ENCODE results near the gene ETV6.

ETV6 gene

DNA sequence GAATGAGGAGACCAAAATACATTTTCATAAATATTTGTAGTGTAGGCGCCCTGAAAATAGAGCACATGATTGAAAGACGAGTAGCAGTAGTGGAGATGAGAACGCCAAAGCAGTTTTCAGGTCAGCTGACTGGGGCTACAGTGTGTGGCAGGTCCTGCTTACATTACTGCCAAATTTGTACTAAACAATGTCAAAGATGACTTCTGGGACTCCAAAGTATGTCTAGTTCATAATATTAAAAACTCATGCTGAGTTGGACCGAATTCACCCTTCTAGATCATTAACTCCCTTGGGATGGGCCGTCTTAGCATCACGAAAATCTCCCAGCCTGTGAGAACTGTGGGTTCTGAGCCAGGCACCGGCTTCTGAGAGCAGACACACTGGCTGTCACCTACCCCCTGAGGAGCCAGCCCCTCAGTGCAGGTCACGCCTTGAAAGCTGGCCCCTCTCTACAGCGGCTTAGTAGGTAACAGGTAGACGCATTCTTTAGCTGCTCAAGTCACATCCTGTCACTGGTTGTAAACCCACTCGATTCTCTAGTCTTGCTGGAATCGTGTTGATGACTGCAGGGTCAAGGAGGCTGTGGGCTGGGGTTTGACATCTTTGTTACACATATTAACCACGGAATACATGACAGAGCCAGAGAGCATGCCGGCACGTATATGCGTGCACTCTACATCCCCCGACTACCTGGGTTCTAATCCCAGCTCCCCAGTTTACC is 210.4 kb downstream of the ETV6 start:
- DNase-seq (ENCODE audit: low spot score): no peak

DNA sequence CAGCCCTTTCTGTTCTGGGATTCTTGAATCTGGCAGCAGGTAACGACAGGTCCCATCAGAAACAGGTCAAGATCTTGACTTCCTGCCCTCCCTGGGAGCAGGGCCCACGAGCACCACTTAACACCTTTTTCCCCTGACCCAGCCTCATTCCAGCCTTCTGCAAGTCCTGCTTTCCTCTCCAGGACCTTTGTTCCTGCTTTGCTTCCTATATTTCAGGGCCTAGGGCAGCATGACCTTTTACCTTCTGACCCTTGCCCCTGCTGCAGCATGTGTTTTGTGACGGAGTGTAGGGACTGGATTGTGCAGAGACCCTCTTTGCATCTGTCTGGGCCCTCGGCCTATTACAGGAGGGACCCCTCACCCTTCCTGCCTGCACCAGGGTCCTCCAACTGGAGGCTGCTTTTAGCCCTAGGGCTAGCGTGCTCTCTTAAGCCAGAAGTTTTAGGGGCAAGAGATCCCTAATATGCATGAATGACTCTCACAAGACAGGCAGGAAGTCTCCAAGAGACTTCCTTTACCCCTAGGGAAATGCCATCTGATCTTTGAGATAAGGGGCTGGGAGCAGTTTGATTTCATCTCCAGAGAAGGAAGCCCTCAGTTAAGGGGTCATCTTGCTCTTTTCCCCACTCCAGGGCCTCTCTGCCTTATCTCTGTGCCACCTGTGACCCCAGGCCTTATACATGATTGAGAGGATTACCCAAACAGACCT is 211.8 kb downstream of the ETV6 start:
- no peak for DNase-seq (ENCODE audit: low spot score)

DNA sequence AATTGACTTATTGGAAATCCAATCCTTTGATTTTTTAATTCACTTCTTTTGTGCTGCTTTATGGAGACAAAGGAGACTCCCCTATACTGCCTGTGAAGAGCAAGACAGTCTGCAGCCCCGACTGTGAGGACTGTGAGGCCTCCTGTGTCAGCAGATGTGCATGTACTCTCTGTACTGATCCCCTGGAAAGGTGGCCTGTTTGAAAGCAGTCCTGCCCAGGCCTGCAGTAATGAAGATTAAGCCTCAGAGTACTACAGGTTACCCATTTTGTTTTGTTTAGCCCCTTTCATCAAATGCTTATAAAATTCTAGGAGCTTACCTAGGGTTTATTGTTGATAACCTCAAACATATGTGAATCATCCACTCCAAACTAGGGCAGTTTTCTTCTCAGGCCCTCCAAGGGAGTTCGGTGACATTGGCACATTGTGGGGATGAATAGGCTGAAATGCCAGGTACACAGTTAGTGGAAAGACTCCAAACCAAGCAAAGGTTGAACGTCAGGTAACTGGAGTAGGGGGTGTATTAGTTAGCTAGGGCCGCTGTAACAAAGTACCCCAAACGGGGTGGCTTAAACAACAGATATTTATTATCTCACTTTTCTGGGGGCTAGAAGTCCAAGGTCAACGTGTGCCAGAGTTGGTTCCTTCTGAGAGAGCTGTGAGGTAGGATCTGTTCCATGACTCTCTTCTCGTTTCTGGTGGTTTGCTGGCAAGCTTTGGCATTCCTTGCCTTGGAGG is 212.6 kb downstream of the ETV6 start:
- no peak for DNase-seq (ENCODE audit: low spot score)

GRCh38 chr12:11862798-11863197 is 213.3 kb downstream of the ETV6 start:
- no peak for DNase-seq (ENCODE audit: low spot score)

GRCh38 chr12:11863478-11863906 is 214.0 kb downstream of the ETV6 start:
- DNase-seq (ENCODE audit: low spot score): no peak

GRCh38 chr12:11863988-11864387 is 214.5 kb downstream of the ETV6 start:
- peak; percentile 75 for DNase-seq (ENCODE audit: low spot score)

- no peak for DNase-seq (ENCODE audit: low spot score)
These were observed 216.3 kb downstream of the ETV6 start for GRCh38 chr12:11865824-11866223.

GRCh38 chr12:11868027-11868426 is 218.6 kb downstream of the ETV6 start:
- DNase-seq (ENCODE audit: low spot score): no peak

DNA sequence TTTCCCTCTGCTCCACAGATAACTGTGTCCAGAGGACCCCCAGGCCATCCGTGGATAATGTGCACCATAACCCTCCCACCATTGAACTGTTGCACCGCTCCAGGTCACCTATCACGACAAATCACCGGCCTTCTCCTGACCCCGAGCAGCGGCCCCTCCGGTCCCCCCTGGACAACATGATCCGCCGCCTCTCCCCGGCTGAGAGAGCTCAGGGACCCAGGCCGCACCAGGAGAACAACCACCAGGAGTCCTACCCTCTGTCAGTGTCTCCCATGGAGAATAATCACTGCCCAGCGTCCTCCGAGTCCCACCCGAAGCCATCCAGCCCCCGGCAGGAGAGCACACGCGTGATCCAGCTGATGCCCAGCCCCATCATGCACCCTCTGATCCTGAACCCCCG is 219.9 kb downstream of the ETV6 start:
- no peak for DNase-seq (ENCODE audit: low spot score)

GRCh38 chr12:11870041-11870451 is 220.6 kb downstream of the ETV6 start:
- no peak for DNase-seq (ENCODE audit: low spot score)

GRCh38 chr12:11872055-11872454 is 222.6 kb downstream of the ETV6 start:
- no peak for DNase-seq (ENCODE audit: low spot score)

DNA sequence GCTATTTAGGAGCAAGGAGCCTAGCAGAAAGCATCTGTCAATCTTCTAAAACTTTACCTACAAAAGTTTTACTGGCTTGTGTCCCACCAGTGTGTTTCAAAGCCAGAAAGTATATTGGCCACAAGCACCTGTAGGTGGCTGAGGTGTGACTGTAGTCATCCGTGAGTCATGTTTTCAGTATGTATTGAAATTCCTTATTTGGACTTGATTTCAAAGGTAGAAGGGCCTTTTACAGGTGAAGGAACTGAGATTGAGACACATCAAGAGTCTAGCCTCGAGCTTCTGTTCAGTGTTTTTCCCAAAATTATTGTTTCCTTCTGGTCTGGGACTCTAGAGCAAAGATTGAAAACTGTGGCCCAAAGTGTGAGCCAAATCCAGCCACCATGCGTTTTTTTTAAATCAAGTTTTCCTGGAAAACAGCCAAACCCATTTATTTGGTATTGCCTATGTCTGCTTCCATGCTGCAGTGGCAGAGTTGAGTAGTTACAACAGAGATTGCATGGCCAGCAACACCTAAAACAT is 226.0 kb downstream of the ETV6 start:
- DNase-seq (ENCODE audit: low spot score): no peak

DNA sequence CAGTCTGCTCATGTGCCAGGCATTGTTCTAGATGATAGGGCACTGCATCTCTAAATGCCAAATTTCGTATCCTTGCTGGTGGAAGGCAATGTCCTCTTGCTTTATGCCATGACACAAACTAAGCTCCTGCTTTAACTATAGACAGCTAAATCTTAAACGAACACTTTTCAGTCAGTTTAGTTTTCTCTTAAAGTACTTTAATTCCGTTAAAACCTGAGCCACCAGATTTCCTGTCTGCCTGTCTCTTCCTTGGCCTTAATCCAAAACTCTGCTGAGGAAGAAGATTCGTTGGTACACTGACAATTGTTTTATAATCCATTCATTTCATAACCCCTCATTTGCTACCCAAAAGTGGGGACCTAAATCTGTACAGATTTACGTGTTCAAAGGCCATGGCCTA is 226.8 kb downstream of the ETV6 start:
- no peak for DNase-seq (ENCODE audit: low spot score)

DNA sequence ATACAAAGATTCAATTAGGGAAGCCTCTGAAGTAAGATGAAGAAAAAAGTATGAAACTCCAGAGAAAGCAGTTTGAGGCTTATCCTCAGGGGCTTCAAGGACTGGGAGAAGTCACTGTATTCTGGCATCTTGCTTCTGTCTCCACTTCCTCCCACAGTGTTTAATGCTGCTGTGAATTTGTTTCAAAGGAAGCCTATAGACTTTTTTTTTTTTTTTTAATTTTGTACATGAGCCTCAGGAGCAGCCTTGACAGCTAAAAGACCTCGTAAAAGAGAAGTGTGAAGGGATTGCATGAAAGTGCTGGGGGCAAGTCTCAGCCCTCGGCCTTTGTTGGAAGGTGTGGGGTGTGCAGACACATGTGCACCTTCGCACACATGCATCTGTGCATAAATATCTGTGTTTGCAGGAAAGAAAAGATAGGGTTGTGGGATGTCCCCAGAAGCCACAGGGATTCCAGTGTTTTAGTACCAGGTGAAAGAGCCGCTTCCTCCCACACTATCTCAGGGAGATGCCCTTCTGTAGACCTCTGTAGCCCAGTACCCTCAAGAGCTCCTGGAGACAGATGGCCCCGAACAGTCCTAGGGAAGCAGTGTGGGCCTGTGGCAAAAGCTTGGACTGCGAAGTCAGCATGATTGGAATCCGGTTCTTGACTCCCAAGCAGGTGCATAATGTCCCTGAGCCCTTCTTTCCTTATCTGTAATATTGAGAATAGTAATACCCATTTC is 227.8 kb downstream of the ETV6 start:
- DNase-seq (ENCODE audit: low spot score): no peak

DNA sequence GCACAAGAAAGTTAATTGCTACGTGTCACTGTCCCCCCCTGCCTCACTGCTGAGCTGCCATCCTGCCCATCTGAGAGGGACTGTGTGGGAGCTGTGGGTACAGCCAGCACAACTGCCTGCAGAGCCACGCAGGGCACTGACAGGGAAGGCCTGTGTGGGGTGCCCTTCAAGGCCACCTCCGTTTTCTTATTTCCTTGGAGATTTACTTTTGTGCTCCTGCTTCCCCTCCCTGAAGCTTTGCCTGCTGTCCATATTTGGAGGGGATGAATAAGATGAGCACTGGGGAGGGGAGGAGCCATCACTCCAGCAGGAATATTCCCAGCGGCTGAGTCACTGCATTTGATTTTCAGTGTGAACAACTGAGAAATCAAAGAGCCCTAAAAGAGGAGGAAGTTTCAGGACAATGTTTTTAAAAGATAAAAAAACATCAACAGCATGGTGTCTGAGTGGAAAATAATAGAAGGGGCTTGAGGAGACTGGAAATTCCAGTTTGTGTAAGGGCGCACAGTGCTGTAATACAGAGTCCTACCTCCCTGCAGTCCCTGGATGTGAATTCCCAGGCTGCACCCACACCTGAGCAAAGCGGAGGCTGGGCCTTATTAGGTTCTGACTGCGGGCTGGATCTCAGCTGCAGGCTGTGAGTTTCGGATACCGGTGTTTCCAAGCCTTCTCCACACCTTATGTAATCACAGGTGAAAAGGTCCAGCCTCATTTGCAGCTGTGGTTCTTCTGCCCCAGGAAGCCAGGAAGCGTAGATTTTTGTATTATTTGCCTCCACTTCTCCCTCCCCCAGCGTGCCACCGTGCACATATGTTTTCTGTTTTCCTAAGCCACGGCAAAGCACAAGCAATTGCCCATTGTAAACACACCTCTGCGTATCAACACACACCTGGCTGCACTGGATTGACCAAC is 228.7 kb downstream of the ETV6 start:
- no peak for DNase-seq (ENCODE audit: low spot score)

DNA sequence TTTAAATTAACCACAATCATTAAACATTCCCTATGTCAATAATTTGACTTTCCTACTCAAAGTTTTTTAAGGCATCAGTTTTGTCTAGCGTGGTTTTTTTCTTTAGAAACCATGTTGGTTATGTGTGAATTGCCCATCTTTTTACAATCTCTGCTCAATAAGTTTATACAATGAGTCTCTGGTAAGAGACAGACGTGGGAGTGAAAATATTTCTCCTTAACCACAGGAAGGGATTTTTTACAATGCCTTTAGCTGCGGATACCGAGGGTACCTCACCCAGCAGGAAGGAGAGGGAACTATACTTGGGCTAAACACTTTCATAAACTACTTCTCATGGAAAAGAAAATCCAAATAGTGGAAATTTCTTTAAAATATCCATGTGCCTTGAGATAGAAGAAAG is 229.8 kb downstream of the ETV6 start:
- no peak for DNase-seq (ENCODE audit: low spot score)

GRCh38 chr12:11880381-11880780 is 230.9 kb downstream of the ETV6 start:
- DNase-seq (ENCODE audit: low spot score): no peak

GRCh38 chr12:11881835-11882234 is 232.4 kb downstream of the ETV6 start:
- no peak for DNase-seq (ENCODE audit: low spot score)

GRCh38 chr12:11882301-11883019 is 233.0 kb downstream of the ETV6 start:
- peak; percentile 50 for DNase-seq (ENCODE audit: low spot score)

GRCh38 chr12:11884116-11884515 is 234.6 kb downstream of the ETV6 start:
- DNase-seq (ENCODE audit: low spot score): no peak
